Osteoblast (primary cell): Measurements from ENCODE around the gene SEC22C. TPM values are rescaled to one million over a fixed set of nuclear protein-coding genes. Genes with fewer than 3 reads are reported as not detected.

Experiments
- DNase-seq: peaks from one replicate; pipeline ENCODE4 v3.0.0; 2011; ENCODE audit warnings: low spot score, mixed read lengths; ENCODE audit not compliant: insufficient read length; ENCODE audit errors: missing footprints
- H2AFZ ChIP-seq: 2 replicates; pipeline ENCODE4 v1.6.0; 2011; ENCODE audit warnings: mild to moderate bottlenecking, low read length
- H3K27ac ChIP-seq: 2 replicates; pipeline ENCODE4 v1.5.1; 2011; ENCODE audit warnings: mild to moderate bottlenecking, low read depth, low read length, moderate library complexity
- H3K27me3 ChIP-seq: 2 replicates; pipeline ENCODE4 v1.6.0; 2012; ENCODE audit warnings: mild to moderate bottlenecking, control low read depth, inconsistent platforms, low read length, moderate library complexity; ENCODE audit not compliant: insufficient read depth
- H3K36me3 ChIP-seq: 2 replicates; pipeline ENCODE4 v1.5.1; 2011; ENCODE audit warnings: mild to moderate bottlenecking, low read length, control low read depth, moderate library complexity; ENCODE audit not compliant: insufficient read depth
- H3K4me1 ChIP-seq: 2 replicates; pipeline ENCODE4 v1.5.1; 2011; ENCODE audit warnings: mild to moderate bottlenecking, low read length, control low read depth, moderate library complexity; ENCODE audit not compliant: insufficient read depth
- H3K4me2 ChIP-seq: 2 replicates; pipeline ENCODE4 v1.6.0; 2011; ENCODE audit warnings: mild to moderate bottlenecking, low read length; ENCODE audit not compliant: insufficient read depth
- H3K4me3 ChIP-seq: fragments of 200-600 bp; sonication (generic); 3 replicates; pipeline ENCODE4 v1.5.1; 2012; ENCODE audit warnings: mild to moderate bottlenecking, low read length, inconsistent platforms; ENCODE audit not compliant: insufficient read depth
- H3K79me2 ChIP-seq: 2 replicates; pipeline ENCODE4 v1.6.0; 2012; ENCODE audit warnings: mild to moderate bottlenecking, low read length, control low read depth, inconsistent platforms; ENCODE audit not compliant: insufficient read depth
- H3K9me3 ChIP-seq: 2 replicates; pipeline ENCODE4 v1.5.1; 2011; ENCODE audit warnings: low read depth, low read length, control low read depth
- H4K20me1 ChIP-seq: 2 replicates; pipeline ENCODE4 v1.6.0; 2012; ENCODE audit warnings: mild to moderate bottlenecking, low read length, control low read depth; ENCODE audit not compliant: insufficient read depth
- CTCF ChIP-seq: IDR thresholded peaks from 2 replicates; pipeline ENCODE4 v1.5.1; 2011; ENCODE audit warnings: mild to moderate bottlenecking, low read depth, low read length, moderate library complexity; ENCODE audit errors: extremely low read depth
- total RNA-seq: library from RNA; depleted of rRNA; stranded (reverse); fragments of >200 nt; gene quantifications from 2 replicates; pipeline ENCODE4 v1.2.3, GENCODE V29; 2012

Gene SEC22C
- total RNA-seq, 1 donor: 60.1 TPM

- Histone ChIP-seq H2AFZ (no peak overlapping the region), H3K4me1 (peaks cover 8% of the 10 kb centered on the region), H3K79me2 (no peaks in the 10 kb centered on the region), H3K9me3 (no peaks in the 10 kb centered on the region), H3K4me2 (no peak overlapping the region), H3K27me3 (peaks cover 54% of the 10 kb centered on the region), H4K20me1 (no peaks in the 10 kb centered on the region), H3K4me3 (no peak overlapping the region), H3K36me3 (no peaks in the 10 kb centered on the region), H3K27ac (no peak overlapping the region)
- no peak for DNase-seq
- no peak for TF ChIP-seq CTCF
Measured at GRCh38 chr3:42498791-42499477, 82.8 kb downstream of the SEC22C start.

- Histone ChIP-seq H3K4me1 (peaks cover 8% of the 10 kb centered on the region), H3K36me3 (no peaks in the 10 kb centered on the region), H3K79me2 (no peaks in the 10 kb centered on the region), H3K4me2 (no peak overlapping the region), H4K20me1 (no peaks in the 10 kb centered on the region), H3K4me3 (no peak overlapping the region), H2AFZ (no peak overlapping the region), H3K27ac (no peak overlapping the region), H3K9me3 (no peaks in the 10 kb centered on the region), H3K27me3 (peaks cover 45% of the 10 kb centered on the region)
- no peak for DNase-seq
- no peak for TF ChIP-seq CTCF
Measured at GRCh38 chr3:42498034-42498433, 83.7 kb downstream of the SEC22C start.

Other genes starting within 250 kb of the SEC22C start
- not detected in 2 replicates for gene LYZL4, start 171.4 kb downstream of the SEC22C start, total RNA-seq
- gene VIPR1, start 79.3 kb downstream of the SEC22C start, total RNA-seq: not detected in 2 replicates
- 11.6 and 12.7 TPM in 2 replicates for gene SS18L2, start 8.9 kb upstream of the SEC22C start, total RNA-seq
- 80.3 and 98.4 TPM in 2 replicates for gene NKTR, start 18.7 kb upstream of the SEC22C start, total RNA-seq
- gene ZBTB47, start 71.7 kb upstream of the SEC22C start, total RNA-seq: 39.2 and 41.3 TPM in 2 replicates
- gene KLHL40, start 103.6 kb upstream of the SEC22C start, total RNA-seq: not detected in 2 replicates
- not detected in 2 replicates for gene HHATL, start 120.8 kb upstream of the SEC22C start, total RNA-seq
- gene CCDC13, start 191.3 kb upstream of the SEC22C start, total RNA-seq: 0.72 and 0.88 TPM in 2 replicates
- 86.6 and 88.3 TPM in 2 replicates for gene HIGD1A, start 222.5 kb upstream of the SEC22C start, total RNA-seq
- gene ACKR2, start 227.5 kb upstream of the SEC22C start, total RNA-seq: under 0.01 TPM in 1 of 2 replicates, not detected in the other